HTERT RPE-1 (cell line): Measurements from ENCODE around the gene FSTL5.

ENCODE experiments used
- in situ Hi-C: fragments of 300-500 bp; cut with MboI; formaldehyde crosslinking; loops from 4 replicates; pipeline ENCODE4 v1.14.3; 2020; ENCODE audit warnings: low sequenced_read_pairs

The FSTL5 gene

DNA sequence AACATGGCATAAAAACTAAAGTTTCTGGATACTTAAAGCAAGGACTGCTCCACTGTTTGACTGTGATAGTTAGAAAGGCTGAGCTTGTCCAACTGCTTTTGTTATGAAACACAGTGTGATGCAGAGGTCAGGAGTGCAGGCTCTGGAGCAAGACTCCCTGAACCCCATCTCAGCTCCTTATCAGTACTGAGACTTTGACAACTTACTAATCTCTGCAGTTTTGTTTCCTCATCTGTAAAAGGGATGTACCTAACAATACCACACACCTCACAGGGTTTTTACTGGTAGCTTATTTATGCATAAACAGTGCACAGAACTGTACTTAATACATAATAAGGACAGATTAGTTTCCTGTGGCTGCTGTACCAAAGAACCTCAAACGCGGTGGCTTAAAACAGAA is 804.3 kb downstream of the FSTL5 start:
- in situ Hi-C loops, result no loop called here

DNA sequence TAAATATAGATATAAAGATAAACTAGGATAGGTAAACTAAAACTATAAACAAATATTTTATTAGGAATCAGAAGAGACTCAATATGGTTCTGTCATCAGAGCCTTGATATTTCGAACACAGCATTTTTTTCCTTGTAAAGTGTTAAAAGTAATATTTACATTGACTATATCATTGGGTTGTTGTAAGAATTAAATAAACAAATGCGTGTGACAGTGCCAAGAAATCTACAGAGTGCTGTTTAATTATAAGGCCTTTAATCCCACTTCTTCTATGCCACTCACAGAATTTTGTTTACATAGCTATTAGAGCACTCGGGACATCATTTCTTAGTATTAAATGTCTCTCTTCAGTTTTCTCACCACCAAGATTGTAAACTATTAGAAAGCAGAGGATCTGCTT is 807.4 kb downstream of the FSTL5 start:
- in situ Hi-C loops, result no loop called here

DNA sequence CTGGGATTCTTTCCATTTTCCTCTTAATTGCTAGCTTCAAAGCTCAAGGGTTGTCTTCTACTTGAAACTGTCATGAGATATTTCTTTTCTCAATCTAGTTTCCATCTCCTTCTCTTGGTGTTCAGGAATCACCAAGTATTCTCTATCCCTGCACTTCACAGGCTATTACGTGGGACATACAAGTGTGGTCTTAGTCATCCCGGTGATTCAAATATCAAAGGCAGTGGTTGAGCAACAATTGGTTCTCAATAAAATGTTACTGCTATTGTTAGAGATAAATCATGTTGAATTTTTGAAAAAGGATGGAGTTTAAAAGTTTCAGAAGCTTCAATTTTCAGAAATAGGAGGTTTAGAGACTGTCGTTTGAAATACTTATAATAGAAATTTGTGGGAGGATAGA is 812.9 kb downstream of the FSTL5 start:
- in situ Hi-C loops, result no loop called here

DNA sequence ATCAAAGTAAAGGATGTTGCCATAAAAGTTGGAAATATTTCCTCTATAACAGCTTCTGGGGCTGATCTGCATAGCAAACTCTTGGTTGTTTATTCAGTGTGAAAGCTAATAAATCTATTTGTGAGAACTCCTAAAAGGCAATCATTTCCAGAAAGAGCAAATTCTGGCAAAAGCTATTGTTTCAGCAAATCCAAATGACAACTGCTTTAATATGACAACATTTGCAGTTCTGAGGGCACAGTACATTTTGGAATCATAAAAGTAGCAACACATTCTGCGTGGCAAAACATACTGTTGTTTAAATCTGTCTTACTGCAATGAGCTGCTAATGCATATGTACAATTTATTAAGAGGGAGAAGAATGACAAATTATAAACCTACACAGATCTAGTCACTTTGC is 818.1 kb downstream of the FSTL5 start:
- in situ Hi-C loops, result no loop called here

DNA sequence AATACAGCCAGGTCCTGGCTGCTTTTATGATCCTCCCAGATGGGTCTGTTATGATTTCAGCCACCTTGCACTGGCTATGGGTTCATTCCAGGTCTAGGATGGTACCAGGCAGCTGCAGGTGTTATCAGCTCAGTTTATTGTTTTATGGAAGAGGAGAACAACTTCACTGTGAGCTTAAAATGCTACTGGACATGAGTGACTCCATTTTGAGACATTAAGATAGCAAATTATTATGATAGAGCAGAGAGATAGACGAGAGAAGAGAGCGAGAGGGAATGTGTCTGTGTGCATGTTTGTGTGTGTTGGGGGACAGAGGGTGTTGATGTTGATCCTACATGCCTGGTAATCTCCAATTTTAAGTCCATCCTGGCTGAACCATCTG is 820.2 kb downstream of the FSTL5 start:
- in situ Hi-C loops, result no loop called here

DNA sequence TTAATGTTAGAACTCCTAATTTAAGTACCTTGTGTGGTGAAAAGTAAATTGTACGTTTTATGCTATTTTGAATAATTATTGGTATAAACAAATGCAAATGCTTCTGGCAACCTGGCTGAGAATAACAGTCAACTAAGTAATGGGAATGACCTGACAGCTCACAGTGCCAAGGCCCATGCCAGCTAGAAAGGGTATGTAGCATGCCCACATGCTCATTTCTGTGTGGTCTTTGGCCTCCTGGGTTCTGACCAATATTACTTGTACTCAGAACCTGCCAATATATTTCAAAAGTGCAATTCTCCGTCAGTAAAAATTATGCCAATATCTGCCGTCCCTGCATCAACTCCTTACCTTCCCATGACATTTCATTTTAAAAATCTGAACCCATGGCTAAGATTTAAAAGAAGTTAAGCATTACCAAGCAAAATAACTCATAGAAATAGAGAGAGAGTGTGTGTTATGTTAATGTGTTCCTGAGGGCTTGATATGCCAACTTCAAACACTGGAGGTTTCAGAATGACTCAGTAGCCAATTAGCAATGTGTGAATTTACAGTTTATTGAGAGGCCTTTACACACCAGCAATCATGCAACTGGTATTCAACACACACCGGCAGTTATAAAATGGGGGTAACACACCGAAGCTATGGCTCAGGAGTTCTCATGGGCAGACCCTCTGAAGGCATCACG is 820.8 kb downstream of the FSTL5 start:
- in situ Hi-C loops, result no loop called here

DNA sequence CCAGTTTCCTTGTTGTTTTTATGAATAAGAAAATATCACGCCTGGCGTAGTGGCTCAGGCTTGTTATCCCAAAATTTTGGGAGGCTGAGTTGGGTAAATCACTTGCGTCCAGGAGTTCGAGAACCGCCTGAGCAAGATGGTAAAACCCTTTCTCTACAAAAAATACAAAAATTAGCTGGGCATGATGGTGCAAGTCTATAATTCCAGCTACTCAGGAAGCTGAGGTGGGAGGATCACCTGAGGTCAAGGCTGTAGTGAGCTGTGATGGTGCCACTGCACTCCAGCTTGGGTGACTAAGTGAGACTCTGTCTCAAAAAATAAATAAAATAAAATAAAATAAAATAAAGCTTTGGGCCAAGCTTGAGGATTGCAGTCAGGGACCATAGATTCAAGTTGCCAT is 827.2 kb downstream of the FSTL5 start:
- in situ Hi-C loops, result no loop called here

DNA sequence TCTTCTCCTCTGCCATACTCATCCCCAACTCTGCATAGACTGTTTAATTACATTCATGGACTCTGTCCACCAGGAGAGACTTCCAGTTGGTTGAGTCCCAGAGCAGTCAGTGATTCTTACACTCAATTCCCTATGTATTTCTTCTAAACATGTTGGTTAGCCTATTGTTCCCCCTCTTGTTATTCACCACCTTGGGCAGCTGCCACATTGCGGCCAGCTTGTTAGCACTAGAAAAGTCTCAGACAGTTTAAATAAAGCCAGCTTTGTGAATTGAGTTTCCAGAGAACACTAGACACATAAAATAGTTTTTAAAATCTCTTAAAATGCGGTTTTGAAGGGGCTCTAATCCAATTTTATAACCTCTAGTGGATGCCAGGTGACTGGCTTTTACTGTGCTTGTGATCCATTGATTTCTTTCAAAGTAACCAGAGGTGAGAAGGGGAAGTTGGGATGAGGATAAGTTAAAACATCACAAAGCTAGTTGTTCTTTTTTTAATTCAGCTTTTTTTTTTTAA is 827.7 kb downstream of the FSTL5 start:
- in situ Hi-C loops, result no loop called here
